GM19452 (cell line): ENCODE measurements around the gene KIAA0319L.

Experiments used
- ATAC-seq: cut with Tn5 transposase; IDR thresholded peaks from one replicate; pipeline ENCODE4 v1.9.1; 2021; ENCODE audit not compliant: unreplicated experiment

KIAA0319L gene

GRCh38 chr1:35539073-35539823 lies 18.0 kb downstream of the KIAA0319L start:
- peak; percentile 52 for ATAC-seq

DNA sequence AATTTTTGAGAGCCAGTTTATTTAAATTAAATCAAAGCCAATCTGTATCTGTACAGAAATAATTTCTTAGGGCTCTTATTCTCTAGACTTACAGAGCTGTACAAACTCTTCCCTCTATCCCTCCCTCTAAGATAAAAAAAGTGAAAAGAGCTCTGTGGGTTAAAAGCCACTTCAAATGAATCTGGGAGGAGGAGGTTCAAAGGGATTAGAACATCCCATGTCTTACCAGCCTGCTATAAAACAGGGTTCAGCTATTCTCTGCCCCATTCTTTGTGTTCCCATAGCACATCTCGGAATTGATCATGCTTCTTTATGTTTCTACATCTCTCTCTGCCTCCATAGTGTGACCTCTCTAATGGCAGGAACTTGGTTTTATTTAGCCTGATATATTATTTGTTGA lies 19.4 kb downstream of the KIAA0319L start:
- ATAC-seq, result no peak

DNA sequence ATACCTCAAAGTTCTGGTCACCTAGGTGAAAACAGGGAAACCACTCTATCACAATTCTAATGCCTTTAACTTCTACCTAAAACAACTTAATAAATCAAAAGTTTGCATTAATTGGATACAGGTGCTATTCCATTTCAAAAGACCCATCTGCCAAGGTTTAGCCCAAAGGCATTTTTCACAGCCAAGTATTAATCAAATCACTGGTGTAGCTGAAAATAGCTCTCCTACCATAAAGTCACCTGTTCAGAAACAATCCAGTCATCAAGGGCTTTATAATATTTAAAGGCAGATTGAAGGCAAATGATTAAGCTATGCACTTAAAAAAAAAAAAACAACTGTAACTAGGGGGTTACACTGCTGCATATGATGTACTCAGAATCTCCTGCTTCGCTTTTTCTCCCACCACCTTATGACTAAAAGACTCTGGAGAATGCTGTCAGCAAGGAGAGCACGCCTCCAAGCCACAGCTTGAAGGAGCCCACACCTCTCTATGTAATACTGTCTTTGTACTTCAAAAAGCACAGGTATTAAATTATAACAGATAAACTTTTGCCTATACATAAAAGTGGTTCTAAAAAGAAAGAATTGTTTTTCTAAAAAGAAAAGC lies 20.5 kb downstream of the KIAA0319L start:
- no peak for ATAC-seq

DNA sequence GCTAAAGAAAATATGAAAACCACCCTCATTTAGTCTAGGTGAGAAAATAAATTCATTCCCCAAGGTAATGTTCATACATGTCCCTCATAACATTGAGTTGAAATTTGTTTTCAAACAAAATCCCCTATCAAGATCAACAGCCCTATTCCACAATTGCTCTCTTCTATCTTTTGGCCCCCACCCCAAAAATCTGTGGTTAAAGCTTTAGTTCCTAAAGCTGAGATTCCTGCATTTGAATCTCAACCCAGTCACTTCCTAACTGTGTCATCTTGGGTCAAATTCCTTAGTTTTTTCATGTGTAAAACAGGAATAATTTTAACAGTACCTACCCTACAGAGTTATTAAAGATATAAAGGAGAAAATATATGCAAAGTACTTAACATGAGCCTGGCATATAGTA lies 22.0 kb downstream of the KIAA0319L start:
- no peak for ATAC-seq

DNA sequence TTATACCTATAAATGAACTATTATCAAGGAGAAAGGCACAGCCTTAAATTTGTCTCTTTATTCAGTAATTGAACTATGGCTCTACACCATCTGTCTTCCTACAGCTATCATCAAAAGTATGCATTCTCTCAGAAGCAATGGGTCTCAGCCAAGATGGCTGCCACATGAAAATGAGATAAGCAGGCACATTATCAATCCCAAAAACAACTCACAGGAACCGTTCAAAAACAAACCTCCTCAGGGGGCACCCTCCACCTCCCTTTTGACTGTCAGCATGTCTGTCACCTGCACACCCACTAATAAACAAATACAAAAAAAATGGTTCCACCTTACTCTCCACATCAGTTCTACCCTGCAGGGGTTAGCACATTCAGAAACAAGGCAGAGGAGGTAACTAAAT lies 23.6 kb downstream of the KIAA0319L start:
- no peak for ATAC-seq

- ATAC-seq, result no peak
Observed at GRCh38 chr1:35532497-35533223, 24.5 kb downstream of the KIAA0319L start.

GRCh38 chr1:35531368-35531767 lies 25.8 kb downstream of the KIAA0319L start:
- no peak for ATAC-seq

DNA sequence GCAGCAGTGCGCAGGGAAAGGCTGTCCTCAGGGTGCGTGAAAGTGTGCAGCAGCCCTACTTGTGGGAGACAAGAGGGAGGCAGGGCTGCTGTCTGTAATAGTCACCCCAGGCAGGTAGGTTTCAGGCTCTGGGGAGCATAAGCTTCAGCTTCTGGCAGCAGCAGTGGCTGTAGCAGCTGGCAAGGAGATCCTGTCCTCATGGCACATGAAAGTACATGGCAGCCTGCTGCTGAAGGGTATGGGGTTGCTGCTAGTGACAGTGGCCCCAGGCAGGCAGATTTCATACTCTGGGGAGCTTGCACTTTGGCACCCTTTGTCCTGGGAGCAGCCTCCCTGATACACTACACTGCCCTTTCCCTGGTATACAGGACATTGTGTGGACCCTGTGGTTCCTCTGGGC lies 26.3 kb downstream of the KIAA0319L start:
- ATAC-seq, result no peak

DNA sequence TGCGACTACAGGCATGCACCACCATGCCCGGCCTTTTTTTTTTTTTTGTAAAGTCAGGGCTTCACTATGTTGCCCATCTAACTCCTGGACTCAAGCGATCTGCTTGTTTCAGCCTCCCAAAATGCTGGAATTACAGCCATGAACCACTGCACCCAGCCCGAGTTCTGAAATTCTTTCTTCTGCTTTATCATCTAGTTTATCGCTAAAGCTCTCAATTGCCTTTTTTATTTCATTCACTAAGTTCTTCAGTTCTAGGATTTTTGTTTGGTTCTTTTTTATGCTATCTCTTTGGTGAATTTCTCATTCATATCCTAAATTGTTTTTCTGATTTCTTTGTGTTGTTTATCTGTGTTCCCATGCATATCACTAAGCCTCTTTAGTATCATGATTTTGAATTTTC lies 27.0 kb downstream of the KIAA0319L start:
- no peak for ATAC-seq

DNA sequence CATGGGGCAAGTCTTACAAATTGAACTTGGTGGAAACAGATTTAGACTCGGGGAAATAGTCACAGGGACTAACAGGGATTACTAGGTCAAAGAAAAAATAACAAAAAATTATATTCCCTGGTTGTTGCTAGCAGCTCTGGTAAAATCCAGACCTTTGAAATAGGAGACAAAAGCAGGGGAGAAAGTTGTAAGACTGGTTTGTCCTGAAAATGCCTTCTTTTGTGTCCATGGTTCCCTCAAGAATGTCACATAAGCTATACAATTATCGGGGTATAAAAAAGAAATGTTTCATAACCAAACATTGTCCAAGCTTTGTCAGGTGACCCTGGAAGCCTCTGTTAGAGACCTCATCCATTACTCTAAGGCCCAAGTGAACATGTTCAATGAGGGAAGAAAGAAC lies 33.1 kb downstream of the KIAA0319L start:
- no peak for ATAC-seq

- no peak for ATAC-seq
Observed at GRCh38 chr1:35519432-35519831, 37.8 kb downstream of the KIAA0319L start.

GRCh38 chr1:35518183-35518582 lies 39.0 kb downstream of the KIAA0319L start:
- no peak for ATAC-seq

GRCh38 chr1:35511305-35511704 lies 45.9 kb downstream of the KIAA0319L start:
- no peak for ATAC-seq

- ATAC-seq, result no peak
Observed at GRCh38 chr1:35509558-35509957, 47.6 kb downstream of the KIAA0319L start.

- no peak for ATAC-seq
Observed at GRCh38 chr1:35507947-35508346, 49.3 kb downstream of the KIAA0319L start.

DNA sequence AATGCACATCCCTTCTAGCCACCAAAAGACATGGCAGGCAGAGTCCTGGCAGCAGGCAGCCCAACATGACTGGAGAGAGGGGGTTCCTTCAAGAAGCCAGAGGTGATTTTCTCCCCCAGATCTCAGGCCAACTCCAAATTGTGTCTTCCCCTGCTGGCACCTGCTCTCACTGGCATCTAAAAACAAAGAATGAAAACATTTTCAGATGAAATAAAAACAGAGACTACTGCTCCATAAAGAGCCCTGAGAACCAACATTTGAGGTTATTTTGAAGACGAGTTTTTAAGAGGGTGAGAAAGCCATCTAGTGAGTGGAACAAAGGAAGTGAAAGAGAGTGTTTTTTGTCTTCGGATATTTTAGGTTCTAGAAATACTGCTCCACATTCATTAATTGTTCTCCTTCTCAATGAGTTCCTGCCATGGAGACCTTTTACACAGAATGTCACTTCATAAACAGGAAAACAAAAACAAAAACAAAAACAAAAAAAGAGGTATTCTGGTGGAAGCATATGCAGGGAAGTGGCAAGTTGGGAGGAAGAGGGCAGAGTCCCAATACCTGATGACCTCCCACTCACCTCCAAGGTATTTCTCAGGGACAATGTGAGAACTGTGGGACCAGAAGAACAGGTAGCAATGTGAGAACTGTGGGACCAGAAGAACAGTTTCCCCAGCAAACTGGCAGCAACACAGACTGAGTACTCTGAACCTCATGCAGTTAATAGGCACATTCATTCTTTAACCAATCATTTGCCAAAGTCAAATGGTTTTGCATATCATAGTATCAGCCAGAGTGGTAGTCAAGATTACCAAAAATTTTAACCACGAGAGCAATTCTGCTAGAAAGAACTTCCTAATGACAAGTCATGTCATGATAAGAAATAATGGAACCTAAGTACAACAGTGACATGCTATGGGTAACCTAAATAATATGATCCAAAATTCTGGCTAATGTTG lies 50.0 kb downstream of the KIAA0319L start:
- ATAC-seq, result peak; percentile 47

DNA sequence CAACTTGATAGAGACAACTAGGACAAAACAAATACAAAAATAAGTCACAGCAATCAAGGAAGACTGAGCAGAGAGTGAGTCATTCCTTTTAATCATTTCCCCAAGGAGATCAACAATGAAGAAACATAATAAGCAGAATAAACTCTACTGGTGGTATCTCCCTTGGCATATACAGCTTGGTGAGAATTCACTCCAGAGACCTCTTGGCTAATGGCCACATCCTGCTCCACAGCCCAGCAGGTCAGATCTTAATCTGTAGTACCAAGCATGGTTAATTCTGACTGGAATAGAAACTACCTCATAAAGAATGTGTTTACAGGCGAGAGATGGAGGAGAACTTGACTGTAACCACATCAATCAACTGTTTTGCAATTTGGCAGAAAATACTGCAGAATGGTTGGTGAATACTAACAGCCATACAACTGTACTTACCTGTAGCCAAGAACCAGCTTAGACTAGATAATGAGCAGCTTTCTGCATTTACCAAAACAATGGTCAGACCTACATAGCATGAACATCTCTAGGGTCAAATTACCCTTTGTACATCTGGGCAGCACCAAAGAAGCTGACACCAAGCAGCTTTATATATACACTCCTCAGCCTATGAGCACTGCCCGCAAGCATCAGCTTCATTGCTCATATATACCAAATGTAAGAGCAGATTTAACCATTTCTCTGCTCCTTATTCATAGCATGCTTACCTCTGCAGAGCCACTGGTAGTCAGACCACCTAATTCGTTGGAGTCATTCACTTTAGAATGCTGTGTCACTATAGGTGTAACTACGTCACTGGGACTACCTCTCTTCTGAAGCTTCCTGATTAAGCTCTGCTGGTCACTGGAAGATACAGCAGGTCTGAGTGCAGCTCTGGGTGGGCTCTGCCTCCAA lies 51.0 kb downstream of the KIAA0319L start:
- ATAC-seq, result no peak

GRCh38 chr1:35502242-35502641 lies 55.0 kb downstream of the KIAA0319L start:
- no peak for ATAC-seq

GRCh38 chr1:35500439-35500838 lies 56.8 kb downstream of the KIAA0319L start:
- ATAC-seq, result no peak

DNA sequence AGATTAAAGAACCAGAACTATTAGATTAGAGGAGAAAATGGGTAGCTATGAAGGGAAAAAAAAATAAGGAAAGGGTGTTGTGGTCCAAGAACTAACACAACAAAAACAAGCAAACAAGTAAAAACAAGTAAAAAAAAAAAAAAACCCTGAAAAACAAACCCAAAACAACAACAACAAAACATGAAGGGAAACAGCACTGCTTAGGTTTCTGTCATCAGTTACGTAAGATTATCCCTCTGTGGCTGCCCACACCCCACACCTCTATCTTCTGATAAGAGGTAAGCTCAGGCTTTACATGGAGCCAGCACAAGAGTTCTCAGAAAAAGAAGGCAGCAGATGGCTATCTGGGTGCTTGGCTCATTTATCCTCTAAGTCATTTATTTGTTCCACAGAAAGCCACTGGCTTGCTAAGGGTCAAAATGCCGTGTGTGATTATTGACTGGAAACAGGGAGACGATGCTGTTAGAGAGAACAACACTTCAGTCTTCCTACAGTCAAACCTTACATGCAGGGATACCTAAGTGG lies 57.5 kb downstream of the KIAA0319L start:
- no peak for ATAC-seq
